K562 (cell line): ENCODE results near the gene IREB2. TPM values are rescaled to one million over a fixed set of nuclear protein-coding genes. Genes with fewer than 3 reads are reported as not detected.

Experiments used
- ATAC-seq: fragments of 200-7000 bp; cut with Tn5 transposase; 3 replicates; pipeline ENCODE4 v1.9.1; 2020; ENCODE audit warnings: moderate library complexity
- BruUV-seq: library from RNA; stranded (reverse); fragments of 400-500 nt; replicated peaks from 2 replicates; lab custom pipeline; 2021; lab: Mats Ljungman, UMichigan
- CTCF ChIA-PET: fragments of 300-600 bp; formaldehyde crosslinking; extraction: SDS; loops from one replicate; lab custom pipeline; 2021; ENCODE audit warnings: low intra/inter-chr PET ratio; lab: Yijun Ruan, JAX
- POLR2A ChIA-PET: fragments of 300-600, 350-650 bp; sonication (Branson Sonifier 250); formaldehyde crosslinking; extraction: SDS; loops from one replicate; lab custom pipeline; 2021; ENCODE audit warnings: antibody characterized with exemption, inconsistent platforms; lab: Yijun Ruan, JAX
- DNase-seq, 4 experiments: peaks; one replicate each; pipeline versions ENCODE4 v3.0.0 to v3.0.0-alpha.2; 2011 to 2018; ENCODE audit warnings: low spot score in 3 of 4, mixed read lengths in 3 of 4; ENCODE audit errors: extremely low read depth in 1 of 4
- FAIRE-seq: peaks from 2 replicates; lab custom pipeline; 2011; peaks lifted over from hg19 to GRCh38; lab: Jason Lieb, UNC
- H2AFZ ChIP-seq: 2 replicates; pipeline ENCODE4 v1.6.0; 2011; ENCODE audit warnings: low read depth, low read length, control low read depth, inconsistent platforms
- H3K27ac ChIP-seq: fragments of 200-600 bp; 3 replicates; pipeline ENCODE4 v1.8.0; 2011; ENCODE audit warnings: low read depth, mild to moderate bottlenecking, control low read depth, inconsistent platforms, low read length, moderate library complexity, mixed read lengths; ENCODE audit errors: extremely low read depth
- H3K27me3 ChIP-seq, 2 experiments: fragments of 300-600 bp in 1 of 2; 2 replicates in 1 of 2; 3 replicates in 1 of 2; pipeline versions ENCODE4 v1.6.0 to v1.8.0; 2011; ENCODE audit warnings: inconsistent platforms in 2 of 2, low read length in 2 of 2, mild to moderate bottlenecking in 1 of 2, mixed read lengths in 1 of 2, moderate library complexity in 1 of 2; ENCODE audit not compliant: control insufficient read depth in 2 of 2, insufficient read depth in 2 of 2
- H3K36me3 ChIP-seq: fragments of 300-600 bp; 3 replicates; pipeline ENCODE4 v1.8.0; 2011; ENCODE audit warnings: mild to moderate bottlenecking, low read length, inconsistent platforms; ENCODE audit not compliant: control insufficient read depth, insufficient read depth
- H3K4me1 ChIP-seq, 2 experiments: fragments of 200-600 bp in 1 of 2; replicated peaks in 1 of 2; 2 replicates in 1 of 2; 3 replicates in 1 of 2; pipeline versions ENCODE4 v1.5.1 to v1.8.0; 2011; ENCODE audit warnings: inconsistent platforms in 2 of 2, low read length in 2 of 2, mild to moderate bottlenecking in 1 of 2, mixed read lengths in 1 of 2, moderate library complexity in 1 of 2; ENCODE audit not compliant: control insufficient read depth in 2 of 2, insufficient read depth in 2 of 2
- H3K4me2 ChIP-seq: 2 replicates; pipeline ENCODE4 v1.6.1; 2011; ENCODE audit warnings: low read length, control low read depth, inconsistent platforms, mixed read lengths; ENCODE audit not compliant: insufficient read depth
- H3K4me3 ChIP-seq: fragments of 200-600 bp; sonication (generic), shearing (Covaris generic); 2 replicates; pipeline ENCODE4 v1.5.1; 2016; ENCODE audit warnings: control low read depth, inconsistent platforms
- H3K79me2 ChIP-seq: fragments of 200-600 bp; 3 replicates; pipeline ENCODE4 v1.8.0; 2011; ENCODE audit warnings: low read length, inconsistent platforms; ENCODE audit not compliant: control insufficient read depth, insufficient read depth
- H3K9ac ChIP-seq, 2 experiments: 2 replicates each; pipeline versions ENCODE4 v1.6.0 to v1.6.1; 2011; ENCODE audit warnings: low read depth in 2 of 2, low read length in 2 of 2, control low read depth in 1 of 2, inconsistent platforms in 1 of 2, mild to moderate bottlenecking in 1 of 2, mixed read lengths in 1 of 2; ENCODE audit not compliant: insufficient read depth in 1 of 2
- H3K9me1 ChIP-seq: one replicate; pipeline ENCODE4 v1.6.0; 2011; ENCODE audit warnings: inconsistent platforms, mild to moderate bottlenecking, low read length, moderate library complexity; ENCODE audit not compliant: control insufficient read depth, insufficient read depth
- H3K9me3 ChIP-seq: replicated peaks from 2 replicates; pipeline ENCODE4 v1.5.1; 2011; ENCODE audit warnings: low read depth, low read length, inconsistent platforms; ENCODE audit not compliant: control insufficient read depth, insufficient read depth
- H4K20me1 ChIP-seq: replicated peaks from 2 replicates; pipeline ENCODE4 v1.6.1; 2011; ENCODE audit warnings: low read length, inconsistent platforms, mixed read lengths; ENCODE audit not compliant: control insufficient read depth, insufficient read depth
- EHMT2 ChIP-seq: fragments of 450-650 bp; IDR thresholded peaks from 2 replicates; pipeline ENCODE4 v1.6.1; 2018; ENCODE audit warnings: antibody characterized with exemption
- EP300 ChIP-seq: IDR thresholded peaks from 2 replicates; pipeline ENCODE4 v1.6.1; 2012; ENCODE audit warnings: low read length, improper control_type of control experiment
- NONO ChIP-seq, 2 experiments: fragments of 200-400 bp in 1 of 2; fragments of 450-650 bp in 1 of 2; formaldehyde crosslinking in 1 of 2; IDR thresholded peaks; 2 replicates each; pipeline ENCODE4 v1.6.1; 2017; ENCODE audit warnings: low read depth in 2 of 2, mild to moderate bottlenecking in 2 of 2, moderate library complexity in 2 of 2, low read length in 1 of 2
- RBM22 ChIP-seq: fragments of 200-400 bp; formaldehyde crosslinking; IDR thresholded peaks from 2 replicates; pipeline ENCODE4 v1.6.1; 2018; ENCODE audit warnings: low read length, low read depth; ENCODE audit not compliant: poor library complexity, severe bottlenecking
- SMARCA4 ChIP-seq: fragments of 450-650 bp; IDR thresholded peaks from 2 replicates; pipeline ENCODE4 v1.6.1; 2016
- THRAP3 ChIP-seq: fragments of 450-650 bp; IDR thresholded peaks from 2 replicates; pipeline ENCODE4 v1.6.1; 2016; ENCODE audit warnings: mild to moderate bottlenecking, inconsistent platforms, borderline replicate concordance
- ZNF695 ChIP-seq: fragments of 450-650 bp; formaldehyde crosslinking; IDR thresholded peaks from 2 replicates; pipeline ENCODE4 v1.4.0; 2020; ENCODE audit warnings: mild to moderate bottlenecking, moderate library complexity
- WGBS: fragments of 100-300 bp; shearing (Covaris generic); methylation state at CpG from one replicate; pipeline ENCODE4 v1.1.6; 2016; ENCODE audit warnings: low coverage, mixed read lengths; ENCODE audit not compliant: insufficient coverage; ENCODE audit errors: missing lambda C conversion rate; 5-methylcytosine and 5-hydroxymethylcytosine counted together
- in situ Hi-C: fragments of 300-500 bp; cut with MboI; formaldehyde crosslinking; loops from 4 replicates; pipeline ENCODE4 v1.15.0; 2018; ENCODE audit warnings: inconsistent platforms, mixed read lengths
- intact Hi-C: fragments of 100-400 bp; cut with micrococcal nuclease; formaldehyde crosslinking; loops from 2 replicates; pipeline ENCODE4 v1.14.2; 2022
- polyA plus RNA-seq, 8 experiments: library from polyadenylated mRNA; depleted of rRNA in 4 of 8; stranded (reverse) in 5 of 8; unstranded in 3 of 8; fragments of >200 nt; fragmentation: Nextera tagmentation in 2 of 8; fragmentation: Illumina TruSeq in 1 of 8; extraction: Ambion mirVana in 2 of 8; extraction: Trizol in 1 of 8; gene quantifications; 2 replicates each; pipeline versions ENCODE4 v1.2.1 to v1.2.3, GENCODE V29; 2011 to 2014; ENCODE audit warnings: inconsistent platforms in 1 of 8, missing spikeins in 1 of 8
- total RNA-seq, 7 experiments: library from RNA; depleted of rRNA in 6 of 7; stranded (reverse); fragments of >200 nt in 6 of 7; fragmentation: Illumina TruSeq in 2 of 7; extraction: Trizol in 2 of 7; gene quantifications; 2 replicates each; pipeline versions ENCODE4 v1.2.1 to v1.2.3, GENCODE V29; 2011 to 2021; ENCODE audit warnings: low replicate concordance in 1 of 7
- TF ChIP-seq, protein P1 (sequence below): fragments of 450-650 bp; IDR thresholded peaks from 2 replicates; pipeline ENCODE4 v1.6.1; 2016; ENCODE audit warnings: borderline replicate concordance
- TF ChIP-seq, protein P2 (sequence below): sonication (generic); formaldehyde crosslinking; IDR thresholded peaks from 2 replicates; pipeline ENCODE4 v1.8.0; 2022; ENCODE audit warnings: missing genetic modification reagents, mild to moderate bottlenecking, borderline replicate concordance
- TF ChIP-seq, protein P3 (sequence below): fragments of 450-650 bp; IDR thresholded peaks from 2 replicates; pipeline ENCODE4 v1.6.1; 2018; ENCODE audit not compliant: partially characterized antibody
- TF ChIP-seq, protein P4 (sequence below), 2 experiments: fragments of 450-650 bp in 1 of 2; sonication (generic) in 1 of 2; formaldehyde crosslinking; conservative IDR thresholded peaks; 2 replicates each; pipeline versions ENCODE4 v1.4.0 to v1.8.1; 2020 to 2022; ENCODE audit warnings: mild to moderate bottlenecking in 1 of 2, missing genetic modification reagents in 1 of 2
- TF ChIP-seq, protein P5 (sequence below): sonication (generic); formaldehyde crosslinking; IDR thresholded peaks from 2 replicates; pipeline ENCODE4 v1.8.0; 2023; ENCODE audit warnings: mild to moderate bottlenecking, missing genetic modification reagents

The IREB2 gene
- total and polyA plus RNA-seq, 9 of the 15 experiments (the other 6 are each of a cell fraction or from before 2014, with no cell fraction given): 16.8 to 61.7 (median 34.0) TPM

DNA sequence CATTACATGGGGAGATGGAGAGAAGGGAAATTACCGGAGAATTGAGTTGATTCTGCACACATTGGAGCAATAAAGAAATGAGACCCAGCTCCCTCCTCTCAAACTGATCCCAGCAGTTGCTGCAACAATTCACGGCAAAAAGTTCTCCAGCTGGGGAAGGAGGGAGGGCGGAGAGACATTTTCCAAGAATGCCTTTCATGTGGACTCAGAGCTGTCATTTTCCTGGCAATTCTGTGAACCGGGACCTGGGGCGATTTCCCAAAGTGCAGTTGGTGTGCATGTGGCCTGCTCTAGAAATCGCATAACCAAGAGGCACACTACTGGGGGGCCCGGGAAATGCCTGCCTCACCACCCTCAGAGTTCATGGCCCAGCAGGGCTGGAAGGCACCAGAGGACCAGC is 48.7 kb upstream of the IREB2 start:
- ChIA-PET CTCF (no interaction called here), POLR2A (interaction anchor here (0.9 kb wide), 1 partner anchor 10 kb away, joined by 3 read pairs; no protein-coding TSS in a partner anchor)
- no peak overlapping the region for H3K9ac ChIP-seq
- H3K27me3 ChIP-seq: peaks cover 40 to 65% of the 10 kb centered on the region in 2 experiments
- DNase-seq (no peak), FAIRE-seq (no peak), ATAC-seq (no peak)
- no peaks in the 10 kb centered on the region for H3K9me3 ChIP-seq
- in situ Hi-C loops (no loop called here), intact Hi-C loops (no loop called here)
- 1% methylated on average over 7 of the region's 7 CpGs for WGBS
- H2AFZ ChIP-seq: no peak overlapping the region
- no peak overlapping the region for H3K4me2 ChIP-seq
- no peak overlapping the region for H3K4me3 ChIP-seq
- BruUV-seq: no TSS peak
- H3K79me2 ChIP-seq: no peaks in the 10 kb centered on the region
- H3K4me1 ChIP-seq: no peaks in the 10 kb centered on the region
- no peaks in the 10 kb centered on the region; the same call in 1 of the 2 replicates for H4K20me1 ChIP-seq
- no peak overlapping the region for H3K27ac ChIP-seq
- no peaks in the 10 kb centered on the region for H3K36me3 ChIP-seq
- H3K9me1 ChIP-seq: no peaks in the 10 kb centered on the region
- TF ChIP-seq, protein P1, sequence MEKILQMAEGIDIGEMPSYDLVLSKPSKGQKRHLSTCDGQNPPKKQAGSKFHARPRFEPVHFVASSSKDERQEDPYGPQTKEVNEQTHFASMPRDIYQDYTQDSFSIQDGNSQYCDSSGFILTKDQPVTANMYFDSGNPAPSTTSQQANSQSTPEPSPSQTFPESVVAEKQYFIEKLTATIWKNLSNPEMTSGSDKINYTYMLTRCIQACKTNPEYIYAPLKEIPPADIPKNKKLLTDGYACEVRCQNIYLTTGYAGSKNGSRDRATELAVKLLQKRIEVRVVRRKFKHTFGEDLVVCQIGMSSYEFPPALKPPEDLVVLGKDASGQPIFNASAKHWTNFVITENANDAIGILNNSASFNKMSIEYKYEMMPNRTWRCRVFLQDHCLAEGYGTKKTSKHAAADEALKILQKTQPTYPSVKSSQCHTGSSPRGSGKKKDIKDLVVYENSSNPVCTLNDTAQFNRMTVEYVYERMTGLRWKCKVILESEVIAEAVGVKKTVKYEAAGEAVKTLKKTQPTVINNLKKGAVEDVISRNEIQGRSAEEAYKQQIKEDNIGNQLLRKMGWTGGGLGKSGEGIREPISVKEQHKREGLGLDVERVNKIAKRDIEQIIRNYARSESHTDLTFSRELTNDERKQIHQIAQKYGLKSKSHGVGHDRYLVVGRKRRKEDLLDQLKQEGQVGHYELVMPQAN: no peak
- TF ChIP-seq, protein P2, sequence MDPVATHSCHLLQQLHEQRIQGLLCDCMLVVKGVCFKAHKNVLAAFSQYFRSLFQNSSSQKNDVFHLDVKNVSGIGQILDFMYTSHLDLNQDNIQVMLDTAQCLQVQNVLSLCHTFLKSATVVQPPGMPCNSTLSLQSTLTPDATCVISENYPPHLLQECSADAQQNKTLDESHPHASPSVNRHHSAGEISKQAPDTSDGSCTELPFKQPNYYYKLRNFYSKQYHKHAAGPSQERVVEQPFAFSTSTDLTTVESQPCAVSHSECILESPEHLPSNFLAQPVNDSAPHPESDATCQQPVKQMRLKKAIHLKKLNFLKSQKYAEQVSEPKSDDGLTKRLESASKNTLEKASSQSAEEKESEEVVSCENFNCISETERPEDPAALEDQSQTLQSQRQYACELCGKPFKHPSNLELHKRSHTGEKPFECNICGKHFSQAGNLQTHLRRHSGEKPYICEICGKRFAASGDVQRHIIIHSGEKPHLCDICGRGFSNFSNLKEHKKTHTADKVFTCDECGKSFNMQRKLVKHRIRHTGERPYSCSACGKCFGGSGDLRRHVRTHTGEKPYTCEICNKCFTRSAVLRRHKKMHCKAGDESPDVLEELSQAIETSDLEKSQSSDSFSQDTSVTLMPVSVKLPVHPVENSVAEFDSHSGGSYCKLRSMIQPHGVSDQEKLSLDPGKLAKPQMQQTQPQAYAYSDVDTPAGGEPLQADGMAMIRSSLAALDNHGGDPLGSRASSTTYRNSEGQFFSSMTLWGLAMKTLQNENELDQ: no peak
- no peak for TF ChIP-seq EHMT2
- TF ChIP-seq EP300: no peak
- TF ChIP-seq SMARCA4: no peak
- no peak for TF ChIP-seq ZNF695 (CRISPR knock-in tag)
- TF ChIP-seq THRAP3: no peak
- TF ChIP-seq RBM22: no peak
- TF ChIP-seq, protein P3, sequence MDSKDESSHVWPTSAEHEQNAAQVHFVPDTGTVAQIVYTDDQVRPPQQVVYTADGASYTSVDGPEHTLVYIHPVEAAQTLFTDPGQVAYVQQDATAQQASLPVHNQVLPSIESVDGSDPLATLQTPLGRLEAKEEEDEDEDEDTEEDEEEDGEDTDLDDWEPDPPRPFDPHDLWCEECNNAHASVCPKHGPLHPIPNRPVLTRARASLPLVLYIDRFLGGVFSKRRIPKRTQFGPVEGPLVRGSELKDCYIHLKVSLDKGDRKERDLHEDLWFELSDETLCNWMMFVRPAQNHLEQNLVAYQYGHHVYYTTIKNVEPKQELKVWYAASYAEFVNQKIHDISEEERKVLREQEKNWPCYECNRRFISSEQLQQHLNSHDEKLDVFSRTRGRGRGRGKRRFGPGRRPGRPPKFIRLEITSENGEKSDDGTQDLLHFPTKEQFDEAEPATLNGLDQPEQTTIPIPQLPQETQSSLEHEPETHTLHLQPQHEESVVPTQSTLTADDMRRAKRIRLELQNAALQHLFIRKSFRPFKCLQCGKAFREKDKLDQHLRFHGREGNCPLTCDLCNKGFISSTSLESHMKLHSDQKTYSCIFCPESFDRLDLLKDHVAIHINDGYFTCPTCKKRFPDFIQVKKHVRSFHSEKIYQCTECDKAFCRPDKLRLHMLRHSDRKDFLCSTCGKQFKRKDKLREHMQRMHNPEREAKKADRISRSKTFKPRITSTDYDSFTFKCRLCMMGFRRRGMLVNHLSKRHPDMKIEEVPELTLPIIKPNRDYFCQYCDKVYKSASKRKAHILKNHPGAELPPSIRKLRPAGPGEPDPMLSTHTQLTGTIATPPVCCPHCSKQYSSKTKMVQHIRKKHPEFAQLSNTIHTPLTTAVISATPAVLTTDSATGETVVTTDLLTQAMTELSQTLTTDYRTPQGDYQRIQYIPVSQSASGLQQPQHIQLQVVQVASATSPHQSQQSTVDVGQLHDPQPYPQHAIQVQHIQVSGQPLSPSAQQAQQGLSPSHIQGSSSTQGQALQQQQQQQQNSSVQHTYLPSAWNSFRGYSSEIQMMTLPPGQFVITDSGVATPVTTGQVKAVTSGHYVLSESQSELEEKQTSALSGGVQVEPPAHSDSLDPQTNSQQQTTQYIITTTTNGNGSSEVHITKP: no peak
- no peak for TF ChIP-seq NONO (IDR thresholded peaks at IDR 0.05; ENCODE audit: low read depth in 2 of 2, low read length in 1 of 2)
- TF ChIP-seq, protein P4, sequence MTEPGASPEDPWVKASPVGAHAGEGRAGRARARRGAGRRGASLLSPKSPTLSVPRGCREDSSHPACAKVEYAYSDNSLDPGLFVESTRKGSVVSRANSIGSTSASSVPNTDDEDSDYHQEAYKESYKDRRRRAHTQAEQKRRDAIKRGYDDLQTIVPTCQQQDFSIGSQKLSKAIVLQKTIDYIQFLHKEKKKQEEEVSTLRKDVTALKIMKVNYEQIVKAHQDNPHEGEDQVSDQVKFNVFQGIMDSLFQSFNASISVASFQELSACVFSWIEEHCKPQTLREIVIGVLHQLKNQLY (CRISPR knock-in tag; conservative IDR thresholded peaks at IDR 0.05): no peak
- TF ChIP-seq, protein P5, sequence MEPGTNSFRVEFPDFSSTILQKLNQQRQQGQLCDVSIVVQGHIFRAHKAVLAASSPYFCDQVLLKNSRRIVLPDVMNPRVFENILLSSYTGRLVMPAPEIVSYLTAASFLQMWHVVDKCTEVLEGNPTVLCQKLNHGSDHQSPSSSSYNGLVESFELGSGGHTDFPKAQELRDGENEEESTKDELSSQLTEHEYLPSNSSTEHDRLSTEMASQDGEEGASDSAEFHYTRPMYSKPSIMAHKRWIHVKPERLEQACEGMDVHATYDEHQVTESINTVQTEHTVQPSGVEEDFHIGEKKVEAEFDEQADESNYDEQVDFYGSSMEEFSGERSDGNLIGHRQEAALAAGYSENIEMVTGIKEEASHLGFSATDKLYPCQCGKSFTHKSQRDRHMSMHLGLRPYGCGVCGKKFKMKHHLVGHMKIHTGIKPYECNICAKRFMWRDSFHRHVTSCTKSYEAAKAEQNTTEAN (CRISPR knock-in tag): no peak
